Keratinocyte (primary cell): Measurements from ENCODE around the gene VPS13D. TPM values are rescaled to one million over a fixed set of nuclear protein-coding genes. Genes with fewer than 3 reads are reported as not detected.

Experiments
- DNase-seq: peaks from one replicate; pipeline ENCODE4 v3.0.0-alpha.2; 2011; ENCODE audit warnings: low read depth, missing footprints, low spot score
- FAIRE-seq: peaks from 2 replicates; lab custom pipeline; 2011; peaks lifted over from hg19 to GRCh38; lab: Jason Lieb, UNC
- H2AFZ ChIP-seq: 2 replicates; pipeline ENCODE4 v1.6.0; 2012; ENCODE audit warnings: low read length, control low read depth, inconsistent platforms; ENCODE audit not compliant: control insufficient read depth
- H3K27ac ChIP-seq: 2 replicates; pipeline ENCODE4 v1.5.1; 2011; ENCODE audit warnings: low read length; ENCODE audit not compliant: control insufficient read depth, insufficient read depth
- H3K27me3 ChIP-seq: 3 replicates; pipeline ENCODE4 v1.6.0; 2011; ENCODE audit warnings: low read length; ENCODE audit not compliant: control insufficient read depth, insufficient read depth; ENCODE audit errors: extremely low read depth
- H3K36me3 ChIP-seq, 2 experiments: 2 replicates in 1 of 2; 3 replicates in 1 of 2; pipeline ENCODE4 v1.5.1; 2011; ENCODE audit warnings: low read length in 2 of 2, mild to moderate bottlenecking in 1 of 2; ENCODE audit not compliant: control insufficient read depth in 2 of 2, insufficient read depth in 2 of 2; ENCODE audit errors: extremely low read depth in 1 of 2
- H3K4me1 ChIP-seq: 3 replicates; pipeline ENCODE4 v1.5.1; 2011; ENCODE audit warnings: low read length; ENCODE audit not compliant: control insufficient read depth, insufficient read depth; ENCODE audit errors: extremely low read depth
- H3K4me2 ChIP-seq: 3 replicates; pipeline ENCODE4 v1.6.0; 2011; ENCODE audit warnings: low read depth, low read length; ENCODE audit not compliant: control insufficient read depth, insufficient read depth; ENCODE audit errors: extremely low read depth
- H3K4me3 ChIP-seq, 3 experiments: fragments of 200-600 bp in 1 of 3; sonication (generic) in 1 of 3; 2 replicates in 2 of 3; 3 replicates in 1 of 3; pipeline ENCODE4 v1.5.1; 2011 to 2016; ENCODE audit warnings: low read length in 3 of 3, mild to moderate bottlenecking in 3 of 3, control low read depth in 2 of 3, inconsistent platforms in 1 of 3, low read depth in 1 of 3, mixed read lengths in 1 of 3, mixed run types in 1 of 3, moderate library complexity in 1 of 3; ENCODE audit not compliant: control insufficient read depth in 2 of 3, insufficient read depth in 2 of 3; ENCODE audit errors: extremely low read depth in 1 of 3
- H3K79me2 ChIP-seq: 2 replicates; pipeline ENCODE4 v1.6.0; 2012; ENCODE audit warnings: low read length; ENCODE audit not compliant: control insufficient read depth, insufficient read depth
- H3K9ac ChIP-seq: 3 replicates; pipeline ENCODE4 v1.6.0; 2011; ENCODE audit warnings: low read length; ENCODE audit not compliant: control insufficient read depth, insufficient read depth; ENCODE audit errors: extremely low read depth
- H3K9me1 ChIP-seq: 3 replicates; pipeline ENCODE4 v1.6.0; 2011; ENCODE audit warnings: low read length; ENCODE audit not compliant: control insufficient read depth, insufficient read depth; ENCODE audit errors: extremely low read depth
- H3K9me3 ChIP-seq: 2 replicates; pipeline ENCODE4 v1.5.1; 2012; ENCODE audit warnings: low read depth, low read length; ENCODE audit not compliant: control insufficient read depth
- H4K20me1 ChIP-seq: 3 replicates; pipeline ENCODE4 v1.6.0; 2011; ENCODE audit warnings: low read length; ENCODE audit not compliant: control insufficient read depth, insufficient read depth; ENCODE audit errors: extremely low read depth
- EZH2 ChIP-seq: IDR thresholded peaks from one replicate; pipeline ENCODE4 v1.6.1; 2012; ENCODE audit warnings: inconsistent platforms, mild to moderate bottlenecking, low read length, moderate library complexity
- dilution Hi-C: fragments of 300-500 bp; cut with MboI; formaldehyde crosslinking; loops from one replicate; pipeline ENCODE4 v1.7.0; 2020; ENCODE audit warnings: low sequenced_read_pairs; ENCODE audit not compliant: extremely low pct_ligation_motif_present
- polyA plus RNA-seq, 5 experiments: library from polyadenylated mRNA; depleted of rRNA in 3 of 5; stranded (reverse) in 3 of 5; stranded (forward) in 1 of 5; unstranded in 1 of 5; fragments of >200 nt; gene quantifications; 1 replicate in 1 of 5; 2 replicates in 3 of 5; 3 replicates in 1 of 5; pipeline versions ENCODE4 v1.2.1 to v1.2.3, GENCODE V29; 2011 to 2012; ENCODE audit warnings: missing spikeins in 2 of 5, low read depth in 1 of 5, low replicate concordance in 1 of 5
- TF ChIP-seq, protein P1 (sequence below), 3 experiments: IDR thresholded peaks in 1 of 3; conservative IDR thresholded peaks in 1 of 3; optimal IDR thresholded peaks in 1 of 3; 2 replicates in 2 of 3; 3 replicates in 1 of 3; pipeline versions ENCODE3 to v1.5.1; 2011; ENCODE audit warnings: low read length in 3 of 3, mild to moderate bottlenecking in 3 of 3, moderate library complexity in 2 of 3, control low read depth in 1 of 3, inconsistent platforms in 1 of 3; ENCODE audit not compliant: insufficient read depth in 2 of 3; ENCODE audit errors: extremely low read depth in 1 of 3

The VPS13D gene
- polyA plus RNA-seq, 1 donor (not counting 4 experiments of a cell fraction or from before 2014, with no cell fraction given): 19.0 TPM

DNA sequence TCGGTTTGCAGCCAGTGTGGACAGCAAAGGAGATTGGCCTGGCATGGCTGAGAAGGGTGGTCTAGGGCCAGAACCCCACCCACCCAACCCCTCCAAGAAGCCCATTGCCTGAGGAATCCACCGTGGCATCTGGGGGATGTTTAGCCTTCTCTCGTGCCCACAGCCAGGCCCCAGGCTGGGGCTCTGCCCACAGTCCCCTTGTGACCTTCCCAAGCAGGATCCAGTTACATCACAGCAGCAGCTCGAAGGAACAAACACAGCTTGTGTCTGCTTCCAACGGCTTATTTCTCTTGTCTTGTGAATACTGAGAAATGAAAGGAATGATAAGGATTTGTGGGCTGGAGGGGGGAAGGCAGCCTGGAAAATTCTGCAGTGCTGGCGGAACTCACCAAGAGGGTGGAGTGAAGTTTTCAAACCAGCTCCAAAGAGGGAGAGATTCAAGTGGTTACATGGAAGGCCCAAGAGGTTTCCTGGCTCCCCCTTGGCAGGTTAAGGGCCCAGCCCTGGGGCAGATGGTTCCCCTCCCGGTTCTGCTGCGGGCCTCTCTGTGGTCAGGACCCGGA lies 326.6 kb downstream of the VPS13D start:
- Histone ChIP-seq H3K79me2 (no peaks in the 10 kb centered on the region), H3K9me1 (no peaks in the 10 kb centered on the region), H3K27ac (no peak overlapping the region), H3K9ac (no peak overlapping the region), H3K27me3 (peaks cover 41% of the 10 kb centered on the region), H3K4me1 (no peaks in the 10 kb centered on the region), H4K20me1 (no peaks in the 10 kb centered on the region), H2AFZ (no peak overlapping the region), H3K9me3 (no peaks in the 10 kb centered on the region), H3K4me2 (no peak overlapping the region), H3K4me3 (no peak overlapping the region), H3K36me3 (no peaks in the 10 kb centered on the region)
- DNase-seq (no peak), FAIRE-seq (no peak)
- dilution Hi-C loops: no loop called here
- TF ChIP-seq, protein P1, sequence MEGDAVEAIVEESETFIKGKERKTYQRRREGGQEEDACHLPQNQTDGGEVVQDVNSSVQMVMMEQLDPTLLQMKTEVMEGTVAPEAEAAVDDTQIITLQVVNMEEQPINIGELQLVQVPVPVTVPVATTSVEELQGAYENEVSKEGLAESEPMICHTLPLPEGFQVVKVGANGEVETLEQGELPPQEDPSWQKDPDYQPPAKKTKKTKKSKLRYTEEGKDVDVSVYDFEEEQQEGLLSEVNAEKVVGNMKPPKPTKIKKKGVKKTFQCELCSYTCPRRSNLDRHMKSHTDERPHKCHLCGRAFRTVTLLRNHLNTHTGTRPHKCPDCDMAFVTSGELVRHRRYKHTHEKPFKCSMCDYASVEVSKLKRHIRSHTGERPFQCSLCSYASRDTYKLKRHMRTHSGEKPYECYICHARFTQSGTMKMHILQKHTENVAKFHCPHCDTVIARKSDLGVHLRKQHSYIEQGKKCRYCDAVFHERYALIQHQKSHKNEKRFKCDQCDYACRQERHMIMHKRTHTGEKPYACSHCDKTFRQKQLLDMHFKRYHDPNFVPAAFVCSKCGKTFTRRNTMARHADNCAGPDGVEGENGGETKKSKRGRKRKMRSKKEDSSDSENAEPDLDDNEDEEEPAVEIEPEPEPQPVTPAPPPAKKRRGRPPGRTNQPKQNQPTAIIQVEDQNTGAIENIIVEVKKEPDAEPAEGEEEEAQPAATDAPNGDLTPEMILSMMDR (optimal IDR thresholded peaks at IDR 0.05 in 1 of 3, IDR thresholded peaks at IDR 0.05 in 1 of 3, conservative IDR thresholded peaks at IDR 0.05 in 1 of 3; ENCODE audit: extremely low read depth in 1 of 3, insufficient read depth in 2 of 3, low read length in 3 of 3): no peak
- no peak for TF ChIP-seq EZH2

DNA sequence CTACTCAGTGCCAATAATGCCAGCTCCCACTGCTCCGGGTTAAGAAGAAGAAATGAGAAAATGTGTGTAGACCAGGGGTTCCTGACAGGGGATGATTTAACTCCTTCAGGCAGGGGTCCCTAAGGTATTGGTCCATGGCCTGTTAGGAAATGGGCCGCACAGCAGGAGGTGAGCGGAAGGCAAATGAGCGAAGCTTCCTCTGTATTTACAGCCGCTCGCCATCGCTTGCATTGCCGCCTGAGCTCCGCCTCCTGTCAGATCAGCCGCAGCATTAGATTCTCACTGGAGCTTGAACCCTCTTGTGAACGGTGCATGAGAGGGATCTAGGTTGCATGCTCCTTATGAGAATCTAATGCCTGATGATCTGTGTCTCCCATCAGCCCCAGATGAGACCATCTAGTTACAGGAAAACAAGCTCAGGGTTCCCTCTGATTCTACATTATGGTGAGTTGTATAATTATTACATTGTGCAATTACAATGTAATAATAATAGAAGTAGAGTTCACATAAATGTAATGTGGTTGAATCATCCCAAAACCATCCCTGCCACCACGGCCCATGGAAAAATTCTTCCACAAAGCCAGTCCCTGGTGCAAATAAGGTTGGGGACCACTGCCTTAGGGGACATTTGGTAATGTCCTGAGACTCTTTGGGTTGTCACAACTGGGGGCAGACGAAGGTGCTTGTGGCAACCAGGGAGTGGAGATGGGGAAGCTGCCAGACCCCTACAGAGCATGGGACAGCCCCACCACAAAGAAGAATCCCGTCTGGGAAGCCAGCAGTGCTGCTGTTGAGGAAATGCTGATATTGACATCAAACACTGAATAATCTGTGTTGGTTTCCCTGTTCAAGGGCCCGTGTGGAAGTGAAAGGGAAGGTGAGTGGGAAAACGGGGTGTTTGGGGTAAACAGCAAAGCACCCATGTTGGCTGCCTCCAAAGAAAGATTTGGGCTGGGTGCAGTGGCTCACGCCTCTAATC lies 327.4 kb downstream of the VPS13D start:
- FAIRE-seq: no peak
- Histone ChIP-seq H3K27ac (no peak overlapping the region), H3K9ac (no peak overlapping the region), H3K4me2 (no peak overlapping the region), H3K9me3 (no peaks in the 10 kb centered on the region), H4K20me1 (no peaks in the 10 kb centered on the region), H2AFZ (no peak overlapping the region), H3K4me3 (no peak overlapping the region), H3K36me3 (no peaks in the 10 kb centered on the region), H3K79me2 (no peaks in the 10 kb centered on the region), H3K27me3 (peaks cover 34% of the 10 kb centered on the region), H3K9me1 (no peaks in the 10 kb centered on the region), H3K4me1 (no peaks in the 10 kb centered on the region)
- no peak for TF ChIP-seq EZH2
- TF ChIP-seq, protein P1 (optimal IDR thresholded peaks at IDR 0.05 in 1 of 3, IDR thresholded peaks at IDR 0.05 in 1 of 3, conservative IDR thresholded peaks at IDR 0.05 in 1 of 3; ENCODE audit: extremely low read depth in 1 of 3, insufficient read depth in 2 of 3, low read length in 3 of 3): no peak
- no peak for DNase-seq
- dilution Hi-C loops: no loop called here
